SH-SY5Y (cell line): ENCODE results near the gene E2F4.

Source experiments
- GATA2 ChIP-seq: IDR thresholded peaks from 2 replicates; pipeline ENCODE4 v1.6.1; 2011; ENCODE audit warnings: mild to moderate bottlenecking, low read depth, low read length
- GATA3 ChIP-seq: IDR thresholded peaks from 2 replicates; pipeline ENCODE4 v1.6.1; 2011; ENCODE audit warnings: low read depth, mild to moderate bottlenecking, low read length, moderate library complexity

Gene E2F4

DNA sequence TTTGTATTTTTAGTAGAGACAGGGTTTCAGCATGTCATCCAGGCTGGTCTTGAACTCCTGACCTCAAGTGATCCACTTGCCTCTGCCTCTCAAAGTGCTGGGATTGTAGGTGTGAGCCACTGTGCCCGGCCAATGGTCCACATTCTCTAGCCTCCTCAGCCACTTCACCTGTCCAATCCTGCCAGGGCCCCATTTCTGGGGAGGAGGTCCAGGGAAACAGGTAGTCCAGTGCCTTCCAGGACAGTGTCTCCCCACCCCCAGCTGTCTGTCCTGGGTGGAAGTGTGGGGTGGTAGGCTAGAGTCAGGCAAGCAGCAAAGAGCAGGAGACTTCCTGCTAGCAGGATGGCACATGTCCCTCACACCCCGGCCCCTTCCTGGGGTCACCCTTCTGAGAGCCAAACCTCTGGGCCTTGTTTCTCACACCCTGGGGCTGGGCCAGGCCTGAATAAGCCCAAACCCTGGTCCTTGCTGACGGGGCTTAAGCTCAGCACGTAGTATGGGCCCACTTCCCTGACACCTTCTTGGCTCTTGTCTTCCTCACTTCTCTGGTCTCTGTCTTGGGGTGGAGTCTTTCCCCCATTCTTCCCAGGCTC, 50.3 kb downstream of the E2F4 start:
- TF ChIP-seq GATA2 (no peak), GATA3 (no peak)

DNA sequence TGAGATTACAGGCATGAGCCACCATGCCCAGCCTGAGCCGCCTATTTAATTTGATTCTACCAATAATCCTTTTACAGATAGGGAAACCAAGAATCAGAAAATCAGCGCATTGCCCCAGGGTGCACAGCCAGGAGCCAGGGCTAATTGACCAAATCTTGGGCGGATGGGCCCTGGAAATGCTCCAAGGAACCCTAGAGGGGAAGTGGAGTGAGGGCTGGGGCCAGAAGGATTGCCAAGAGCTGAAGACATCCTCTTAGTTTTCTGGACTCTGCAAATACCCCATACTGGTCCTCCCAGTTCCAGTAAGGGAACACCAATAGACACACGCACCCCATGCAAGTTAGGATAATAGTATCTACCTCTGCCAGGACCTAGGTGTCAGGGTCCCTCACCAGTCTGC, 51.5 kb downstream of the E2F4 start:
- TF ChIP-seq GATA2 (no peak), GATA3 (no peak)

DNA sequence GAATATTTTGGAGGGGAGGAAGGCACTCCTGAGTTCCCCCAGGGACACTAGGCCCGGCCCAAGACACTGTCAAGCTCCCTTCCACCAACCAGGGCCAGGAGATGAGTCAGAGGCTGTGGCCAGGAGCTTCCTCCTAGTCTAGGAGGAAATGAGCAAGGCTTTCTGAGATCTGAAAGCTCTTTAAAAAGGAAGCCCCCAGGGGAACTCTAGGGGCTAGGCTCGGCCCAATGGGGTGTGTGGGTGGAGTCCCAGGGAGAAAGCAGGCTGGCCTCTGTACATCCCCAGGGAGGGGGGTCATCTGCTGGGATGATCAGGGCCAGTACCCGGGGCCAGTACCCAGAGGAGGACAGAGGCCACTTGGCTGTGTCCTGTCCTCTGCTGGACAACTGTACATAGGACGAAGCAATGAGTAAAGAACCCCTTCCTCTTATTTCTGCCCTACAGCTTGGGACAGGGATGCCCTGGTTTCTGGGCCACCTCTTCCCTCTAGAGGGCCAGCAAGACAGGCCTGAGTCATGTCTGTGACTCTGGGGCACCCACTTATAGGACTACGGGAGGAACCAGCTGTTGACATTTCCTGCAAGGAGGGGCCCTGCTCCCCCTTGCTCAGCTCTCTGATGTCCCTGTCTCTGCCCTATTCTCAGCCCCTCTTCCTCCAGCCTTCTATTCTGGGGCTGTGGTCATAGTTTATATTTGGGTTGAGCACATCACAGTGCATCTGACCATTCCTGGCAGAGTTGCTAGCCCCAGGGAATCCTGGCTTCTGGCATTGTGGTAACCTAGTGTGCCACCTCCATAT, 52.6 kb downstream of the E2F4 start:
- TF ChIP-seq GATA2: no peak
- TF ChIP-seq GATA3: no peak

DNA sequence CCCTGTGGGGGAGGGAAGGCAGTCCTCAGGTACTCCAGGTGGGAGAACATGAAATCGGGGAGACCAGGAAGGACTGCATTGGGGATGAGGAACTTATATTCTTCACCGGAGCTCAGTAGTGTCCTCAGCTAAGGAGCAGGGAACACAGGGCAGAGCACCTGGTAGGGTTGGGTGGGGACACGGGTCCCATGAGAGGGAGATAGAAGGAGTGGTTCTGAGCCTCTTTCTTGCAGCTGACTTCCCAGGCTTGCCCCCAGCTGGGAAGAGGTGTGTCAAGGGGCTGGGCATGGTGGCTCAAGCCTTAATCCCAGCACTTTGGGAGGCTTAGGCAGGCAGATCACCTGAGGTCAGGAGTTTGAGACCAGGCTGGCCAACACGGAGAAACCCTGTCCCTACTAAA, 53.2 kb downstream of the E2F4 start:
- no peak for TF ChIP-seq GATA3
- TF ChIP-seq GATA2: no peak

DNA sequence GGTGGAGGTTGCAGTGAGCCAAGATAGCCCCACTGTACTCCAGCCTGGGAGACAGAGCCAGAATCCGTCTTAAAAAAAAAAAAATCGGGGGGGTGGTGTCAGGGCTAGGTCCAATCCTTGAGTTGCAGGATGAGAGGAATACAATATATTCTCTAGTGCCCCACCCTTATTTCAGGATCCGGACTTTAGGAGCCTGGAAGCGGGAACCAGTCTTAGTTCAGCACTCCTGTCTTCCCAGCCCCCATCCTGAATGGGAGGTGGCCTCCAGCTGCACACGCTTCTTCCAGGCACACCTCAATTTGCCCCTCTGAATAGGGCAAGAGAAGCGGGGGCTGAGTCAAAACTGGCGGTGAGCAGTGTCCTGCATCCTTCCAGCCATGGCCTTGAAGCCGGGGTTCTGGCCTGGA, 53.7 kb downstream of the E2F4 start:
- no peak for TF ChIP-seq GATA3
- TF ChIP-seq GATA2: no peak

DNA sequence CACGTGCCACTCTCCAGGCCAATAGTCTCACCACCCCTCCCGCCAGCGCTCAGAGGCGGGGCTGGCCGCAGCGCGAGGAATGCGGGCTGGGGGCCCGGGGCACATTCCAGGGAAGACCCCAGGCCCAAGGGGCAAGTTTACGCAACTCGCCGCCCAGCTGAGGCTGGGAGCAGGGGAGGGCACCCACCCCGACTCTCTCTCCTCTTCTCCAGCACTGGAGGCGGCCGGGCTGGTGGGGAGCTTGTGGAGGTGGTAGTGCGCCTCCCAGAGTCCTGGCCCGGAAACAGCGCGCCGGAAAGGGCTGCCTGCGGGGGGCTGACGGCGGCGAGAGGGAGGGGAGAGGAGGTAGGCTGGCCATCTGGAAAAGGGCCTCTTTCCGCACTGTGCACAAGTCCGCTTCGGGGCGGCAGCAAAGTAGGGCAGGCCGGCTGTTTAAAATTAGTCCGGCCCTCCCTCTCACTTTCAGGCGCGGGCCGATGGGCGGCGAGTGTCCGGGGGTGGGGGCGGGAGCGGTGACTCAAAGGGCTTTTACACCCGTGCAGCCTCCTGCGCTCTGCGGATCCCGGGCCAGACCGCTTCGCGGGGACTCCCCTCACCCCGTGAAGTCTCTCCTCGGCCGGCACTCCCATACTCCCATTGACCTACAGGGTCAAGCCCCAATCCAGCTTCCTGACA, 54.3 kb downstream of the E2F4 start:
- TF ChIP-seq GATA3 (no peak), GATA2 (no peak)

DNA sequence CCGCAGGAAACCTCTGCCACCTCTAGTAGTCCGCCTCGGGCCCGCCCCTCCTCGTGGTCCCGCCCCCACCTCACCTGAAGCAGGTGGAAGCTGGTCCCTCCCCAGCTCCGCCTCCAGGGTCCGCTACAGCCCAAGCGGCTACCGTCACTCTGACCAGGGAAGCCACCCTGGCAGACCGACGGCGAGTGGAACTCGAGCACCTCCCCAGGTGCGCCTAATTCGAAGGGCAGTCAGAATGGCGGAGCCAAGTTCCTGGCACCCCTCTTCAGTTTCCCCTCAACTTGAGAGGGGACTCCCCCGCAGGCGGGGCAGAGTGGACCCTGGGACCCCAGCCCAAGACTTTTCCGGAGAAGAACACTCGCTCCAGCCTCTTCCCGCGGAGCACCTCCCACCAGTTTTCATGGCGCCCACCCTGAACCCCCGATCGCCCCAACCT, 54.8 kb downstream of the E2F4 start:
- TF ChIP-seq GATA2: no peak
- no peak for TF ChIP-seq GATA3

DNA sequence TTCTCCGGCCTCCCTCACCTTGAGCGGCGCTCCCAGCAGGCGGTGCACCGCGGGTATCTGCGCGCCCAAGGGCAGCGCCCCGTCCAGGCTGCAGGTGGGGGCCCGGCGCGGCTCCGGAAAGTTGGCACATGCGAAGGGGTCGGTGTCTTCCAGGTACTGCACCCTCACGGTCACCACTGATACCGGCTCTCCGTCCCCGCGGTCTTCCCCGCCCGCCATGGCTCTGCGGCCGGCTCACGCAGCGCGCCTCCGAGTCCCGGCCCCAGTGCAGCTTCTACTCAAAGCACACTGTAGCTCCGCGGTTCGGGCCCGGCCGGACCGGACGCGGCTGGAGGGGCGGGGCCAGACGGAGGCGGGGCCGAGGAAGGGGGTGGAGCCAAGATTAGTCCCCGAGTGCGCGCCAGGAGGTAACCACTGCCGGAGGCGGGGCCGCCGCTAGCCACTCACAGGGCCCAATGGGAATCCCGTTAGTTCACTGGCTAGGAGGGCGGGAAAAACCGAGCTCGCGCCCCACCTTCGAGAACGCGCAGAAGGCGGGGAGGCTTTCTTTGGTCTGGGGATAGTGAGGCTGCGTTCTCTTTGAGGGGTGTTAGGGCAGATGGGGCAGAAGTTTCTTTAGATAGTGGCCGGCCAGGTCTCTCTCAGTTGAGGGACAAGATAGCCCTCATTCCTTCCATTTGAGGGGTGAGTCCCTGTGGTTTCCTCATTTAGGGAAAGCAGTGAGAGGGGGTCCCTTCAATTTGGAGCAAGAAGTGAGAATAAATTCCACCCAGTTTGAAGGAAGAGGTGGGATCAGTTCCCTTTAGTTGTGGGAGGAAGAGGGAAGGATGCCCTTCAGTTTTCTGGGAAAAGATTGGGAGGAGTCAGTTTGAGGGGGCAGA, 55.5 kb downstream of the E2F4 start, which contains the start of gene FHOD1:
Gene FHOD1 (minus strand): TSS at position 290 of the 881 bp plus-strand sequence. CDS start 71 bp downstream, at position 219.
- TF ChIP-seq GATA2 (no peak), GATA3 (no peak)

DNA sequence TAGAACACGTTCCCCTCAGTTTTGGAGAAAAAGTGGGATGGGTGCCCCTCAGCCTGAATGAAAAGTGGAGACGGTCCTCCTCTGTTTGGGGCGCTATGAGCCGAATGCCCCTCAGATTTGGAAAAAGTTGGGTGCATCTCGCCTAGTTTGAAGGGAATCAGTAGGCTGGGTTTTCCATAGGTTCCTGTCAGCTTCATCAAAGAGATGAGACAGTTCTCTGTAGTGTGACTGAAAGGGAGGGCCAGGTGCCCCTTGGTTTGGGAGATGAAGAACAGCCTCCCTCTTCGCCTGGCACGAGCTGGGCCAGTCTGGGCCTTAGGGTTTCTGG, 56.1 kb downstream of the E2F4 start:
- TF ChIP-seq GATA3: no peak
- no peak for TF ChIP-seq GATA2
